HG03521 (cell line): ENCODE data around the gene ZC3H13.

Experiments used
- ATAC-seq: cut with Tn5 transposase; IDR thresholded peaks from one replicate; pipeline ENCODE4 v1.9.1; 2021; ENCODE audit warnings: mild to moderate bottlenecking, moderate library complexity; ENCODE audit not compliant: unreplicated experiment

ZC3H13 gene

GRCh38 chr13:45941261-45941660 is 111.3 kb downstream of the ZC3H13 start:
- no peak for ATAC-seq

GRCh38 chr13:45940061-45940460 is 112.5 kb downstream of the ZC3H13 start:
- ATAC-seq, result no peak

- no peak for ATAC-seq
Measured at GRCh38 chr13:45936621-45937020, 115.9 kb downstream of the ZC3H13 start.

GRCh38 chr13:45934283-45934682 is 118.3 kb downstream of the ZC3H13 start:
- no peak for ATAC-seq

- no peak for ATAC-seq
Measured at GRCh38 chr13:45933203-45933908, 119.2 kb downstream of the ZC3H13 start.

GRCh38 chr13:45932676-45933075 is 119.9 kb downstream of the ZC3H13 start:
- ATAC-seq, result no peak

GRCh38 chr13:45932172-45932571 is 120.4 kb downstream of the ZC3H13 start:
- no peak for ATAC-seq

- ATAC-seq, result no peak
Measured at GRCh38 chr13:45931211-45931610, 121.3 kb downstream of the ZC3H13 start.

GRCh38 chr13:45930177-45930576 is 122.4 kb downstream of the ZC3H13 start:
- ATAC-seq, result no peak

GRCh38 chr13:45928843-45929242 is 123.7 kb downstream of the ZC3H13 start:
- ATAC-seq, result no peak

- ATAC-seq, result no peak
Measured at GRCh38 chr13:45928176-45928575, 124.4 kb downstream of the ZC3H13 start.

- no peak for ATAC-seq
Measured at GRCh38 chr13:45926741-45927140, 125.8 kb downstream of the ZC3H13 start.

GRCh38 chr13:45925151-45925550 is 127.4 kb downstream of the ZC3H13 start:
- no peak for ATAC-seq

- no peak for ATAC-seq
Measured at GRCh38 chr13:45921162-45921736, 131.3 kb downstream of the ZC3H13 start.

- no peak for ATAC-seq
Measured at GRCh38 chr13:45918597-45918996, 133.9 kb downstream of the ZC3H13 start.

- ATAC-seq, result no peak
Measured at GRCh38 chr13:45917019-45917418, 135.5 kb downstream of the ZC3H13 start.

GRCh38 chr13:45915686-45916439 is 136.7 kb downstream of the ZC3H13 start:
- no peak for ATAC-seq

GRCh38 chr13:45909673-45910072 is 142.9 kb downstream of the ZC3H13 start:
- ATAC-seq, result no peak

- no peak for ATAC-seq
Measured at GRCh38 chr13:45909089-45909488, 143.5 kb downstream of the ZC3H13 start.

GRCh38 chr13:45907503-45907902 is 145.0 kb downstream of the ZC3H13 start:
- ATAC-seq, result no peak
